Iris pigment epithelial cell (primary cell): ENCODE data around the gene NDUFS6.

Experiments
- DNase-seq: peaks from one replicate; pipeline ENCODE4 v3.0.0-alpha.2; 2011; ENCODE audit warnings: low read depth

The NDUFS6 gene

GRCh38 chr5:1817261-1818043 is 16.2 kb downstream of the NDUFS6 start:
- DNase-seq: no peak

DNA sequence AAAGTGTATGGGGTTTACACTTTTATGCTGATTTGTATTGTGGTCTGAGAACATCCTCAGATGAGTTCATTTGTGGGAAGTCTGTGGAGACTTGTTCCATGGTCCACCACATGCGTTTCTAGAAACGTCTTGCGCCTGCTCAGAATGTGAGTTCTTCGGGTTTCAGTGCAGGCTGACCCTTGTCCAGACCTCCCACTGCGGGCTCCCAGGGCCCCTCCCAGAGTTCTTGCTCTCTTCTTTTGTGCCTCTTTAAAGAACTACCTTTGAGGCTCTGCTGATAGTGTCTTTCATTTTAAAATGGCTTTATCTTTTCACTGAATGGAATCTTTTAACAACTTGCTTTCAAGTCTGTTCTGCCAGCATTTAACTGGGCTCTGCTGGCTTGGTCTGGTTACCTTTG is 17.6 kb downstream of the NDUFS6 start:
- no peak for DNase-seq

DNA sequence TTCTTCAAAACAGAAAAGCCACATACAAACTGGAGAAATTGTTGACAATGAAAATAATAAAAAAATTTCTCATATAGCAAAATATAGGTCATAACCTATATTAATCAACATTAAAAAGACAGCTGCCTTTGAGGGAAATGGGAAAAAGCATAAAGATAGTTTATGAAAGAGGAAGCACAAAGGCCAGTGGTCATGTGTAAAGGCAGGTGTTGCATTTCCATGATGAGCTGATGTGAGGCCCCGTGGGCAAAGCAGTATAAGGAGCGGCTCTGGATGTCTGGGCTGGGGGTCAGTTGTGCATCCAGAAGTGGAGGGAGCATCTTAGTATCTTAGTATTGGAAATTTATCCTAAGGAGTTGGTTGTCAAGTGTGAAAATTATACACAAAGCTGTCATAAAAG is 18.3 kb downstream of the NDUFS6 start:
- DNase-seq: no peak

GRCh38 chr5:1820381-1820780 is 19.2 kb downstream of the NDUFS6 start:
- no peak for DNase-seq

DNA sequence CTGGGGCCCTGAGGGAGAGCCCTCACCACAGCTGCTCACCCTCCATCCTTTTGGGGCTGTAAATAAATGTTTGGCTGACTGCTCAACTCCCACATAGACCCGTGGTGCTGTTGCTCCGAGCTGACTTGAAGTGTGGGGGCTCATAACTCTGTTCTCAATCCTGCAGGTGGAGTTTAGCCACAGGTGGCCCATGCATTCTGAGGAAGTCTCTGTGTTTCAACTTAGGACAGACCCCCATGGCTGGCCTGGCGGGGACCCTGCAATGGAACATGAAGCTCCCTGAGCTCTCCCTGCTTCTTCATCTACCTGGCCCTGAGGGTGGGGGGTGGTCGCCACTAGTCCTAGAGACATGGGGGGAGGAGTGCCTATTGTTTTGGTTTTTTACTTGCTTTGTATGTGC is 19.7 kb downstream of the NDUFS6 start:
- no peak for DNase-seq

GRCh38 chr5:1821862-1822261 is 20.7 kb downstream of the NDUFS6 start:
- no peak for DNase-seq

- no peak for DNase-seq
Observed at GRCh38 chr5:1823381-1824034, 22.3 kb downstream of the NDUFS6 start.

GRCh38 chr5:1824109-1824821 is 23.1 kb downstream of the NDUFS6 start:
- DNase-seq: no peak

- no peak for DNase-seq
Observed at GRCh38 chr5:1824903-1825841, 24.0 kb downstream of the NDUFS6 start.

- no peak for DNase-seq
Observed at GRCh38 chr5:1826235-1826980, 25.2 kb downstream of the NDUFS6 start.

DNA sequence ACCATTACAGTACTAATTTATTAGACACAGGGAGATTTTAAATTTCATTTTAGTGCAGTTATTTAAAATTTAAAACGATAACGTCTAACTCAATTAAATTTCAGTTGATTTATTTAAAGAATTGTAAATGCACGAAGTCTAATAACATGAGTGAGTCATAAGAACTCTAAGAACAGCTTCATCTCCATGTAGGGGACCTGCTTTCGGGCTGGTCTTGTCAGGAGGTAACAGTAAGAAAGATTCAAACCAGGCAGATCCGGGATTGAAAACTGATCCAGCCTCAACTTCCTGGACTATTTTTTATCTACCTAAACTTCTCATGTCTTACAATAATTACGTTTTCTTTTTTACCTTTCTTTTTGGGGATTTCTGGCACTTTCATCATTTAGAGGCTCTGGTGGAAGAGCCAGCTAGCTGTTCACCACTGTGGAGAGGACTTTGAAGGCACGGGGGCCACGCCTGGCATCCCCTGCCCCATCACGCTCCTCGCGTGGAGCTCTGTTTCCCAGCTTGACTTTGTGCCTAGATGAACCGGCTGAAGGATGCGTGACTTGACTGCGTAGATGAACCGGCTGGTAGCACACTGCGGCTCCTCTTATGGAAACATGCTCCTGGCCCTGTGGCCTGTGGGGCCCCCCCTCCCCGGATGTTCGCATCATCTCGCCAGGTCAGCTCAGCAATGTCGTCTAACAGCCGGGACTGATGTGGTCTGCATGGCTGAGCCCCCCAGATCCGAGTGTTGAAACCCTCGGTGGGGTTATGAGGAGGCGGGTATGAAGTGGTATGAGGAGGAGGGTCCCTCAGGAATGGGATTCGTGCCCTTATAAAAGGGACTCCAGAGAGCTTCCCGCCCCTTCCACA is 26.0 kb downstream of the NDUFS6 start:
- no peak for DNase-seq

GRCh38 chr5:1827886-1828397 is 26.7 kb downstream of the NDUFS6 start:
- DNase-seq: no peak

GRCh38 chr5:1830571-1831228 is 29.5 kb downstream of the NDUFS6 start:
- DNase-seq: no peak

DNA sequence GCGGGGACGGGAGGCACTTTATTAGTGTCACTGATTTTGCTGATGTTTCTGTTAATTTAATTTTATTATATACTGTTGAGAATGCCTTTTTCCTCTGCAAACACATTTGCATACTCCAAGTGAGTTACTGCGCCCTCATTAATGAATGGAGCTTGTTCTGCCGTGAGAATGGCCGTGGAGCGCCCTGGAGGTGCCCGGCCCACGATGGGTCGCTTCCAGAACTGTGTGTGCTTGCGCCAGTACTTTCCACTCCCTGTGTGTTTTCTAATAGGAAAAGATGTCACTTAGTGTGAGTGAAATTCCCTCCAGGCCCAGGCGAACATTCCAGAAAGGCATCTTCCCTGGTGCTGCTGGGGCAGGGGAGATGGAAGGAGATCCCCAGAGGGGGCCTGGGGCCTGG is 30.1 kb downstream of the NDUFS6 start:
- DNase-seq: no peak

DNA sequence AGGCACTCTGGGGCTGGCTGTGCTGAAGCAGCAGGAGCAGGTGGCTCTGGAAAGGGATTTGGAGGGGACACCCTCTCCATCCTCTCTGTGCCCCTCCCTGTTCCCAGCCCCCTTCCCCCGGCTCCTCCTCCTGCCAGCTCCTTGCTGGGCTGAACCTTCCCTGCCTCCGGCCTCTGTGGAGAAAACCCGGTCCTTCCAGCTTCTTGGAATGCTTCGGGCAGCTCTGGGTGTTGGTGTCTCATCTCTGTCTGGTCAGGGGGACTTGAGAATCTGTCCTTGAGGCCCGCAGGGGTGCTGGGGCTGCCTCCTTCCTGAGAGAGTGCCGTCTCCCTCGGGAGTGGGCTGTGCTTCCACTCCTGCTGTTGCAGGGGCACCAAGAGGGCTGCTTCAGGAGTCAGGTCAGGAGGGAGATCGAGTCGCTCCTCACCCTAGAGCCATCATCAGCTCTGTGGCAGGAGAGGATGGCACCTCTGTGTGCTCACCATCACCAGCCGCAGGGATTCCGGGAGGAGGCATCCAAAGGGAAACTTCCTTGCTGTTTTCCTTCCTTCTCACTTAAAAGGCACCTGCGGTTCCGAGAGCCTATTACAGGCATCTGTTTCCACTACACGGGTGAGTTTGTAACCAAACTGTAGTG is 30.6 kb downstream of the NDUFS6 start:
- no peak for DNase-seq

DNA sequence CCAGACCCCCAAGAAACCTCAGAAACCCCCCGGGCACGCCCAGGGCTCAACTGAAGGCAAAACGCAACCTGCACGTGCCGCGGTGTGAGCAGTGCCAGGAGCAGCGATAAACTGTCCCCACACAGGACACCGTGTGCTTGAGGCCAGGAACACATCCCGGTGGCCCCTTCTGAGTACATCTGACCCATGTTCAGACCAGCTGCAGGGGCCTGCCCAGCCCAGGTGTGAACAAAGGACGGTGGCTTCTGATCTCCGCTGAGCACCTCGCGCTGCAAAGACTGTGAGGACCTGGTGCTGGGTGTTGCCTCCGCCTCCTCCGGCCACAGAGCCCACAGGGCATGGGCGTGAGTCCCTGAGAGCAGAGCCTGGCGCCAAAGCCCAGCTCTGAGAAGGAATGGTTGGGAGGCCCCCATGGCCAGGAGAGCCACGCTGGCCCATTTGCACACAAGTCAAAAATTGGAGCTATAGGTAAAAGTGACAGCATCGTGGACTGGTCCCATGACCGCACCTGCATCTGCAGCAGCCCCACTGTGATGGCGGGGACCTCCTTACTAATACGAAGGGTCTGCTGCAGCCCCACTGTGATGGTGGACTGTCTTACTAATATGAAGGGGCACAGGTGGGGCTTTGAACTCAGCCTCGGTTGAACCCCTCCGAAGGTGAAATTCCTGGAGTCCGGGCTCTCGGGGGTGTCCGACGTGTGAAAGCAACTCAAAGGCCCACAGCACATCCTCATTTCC is 31.5 kb downstream of the NDUFS6 start:
- no peak for DNase-seq

DNA sequence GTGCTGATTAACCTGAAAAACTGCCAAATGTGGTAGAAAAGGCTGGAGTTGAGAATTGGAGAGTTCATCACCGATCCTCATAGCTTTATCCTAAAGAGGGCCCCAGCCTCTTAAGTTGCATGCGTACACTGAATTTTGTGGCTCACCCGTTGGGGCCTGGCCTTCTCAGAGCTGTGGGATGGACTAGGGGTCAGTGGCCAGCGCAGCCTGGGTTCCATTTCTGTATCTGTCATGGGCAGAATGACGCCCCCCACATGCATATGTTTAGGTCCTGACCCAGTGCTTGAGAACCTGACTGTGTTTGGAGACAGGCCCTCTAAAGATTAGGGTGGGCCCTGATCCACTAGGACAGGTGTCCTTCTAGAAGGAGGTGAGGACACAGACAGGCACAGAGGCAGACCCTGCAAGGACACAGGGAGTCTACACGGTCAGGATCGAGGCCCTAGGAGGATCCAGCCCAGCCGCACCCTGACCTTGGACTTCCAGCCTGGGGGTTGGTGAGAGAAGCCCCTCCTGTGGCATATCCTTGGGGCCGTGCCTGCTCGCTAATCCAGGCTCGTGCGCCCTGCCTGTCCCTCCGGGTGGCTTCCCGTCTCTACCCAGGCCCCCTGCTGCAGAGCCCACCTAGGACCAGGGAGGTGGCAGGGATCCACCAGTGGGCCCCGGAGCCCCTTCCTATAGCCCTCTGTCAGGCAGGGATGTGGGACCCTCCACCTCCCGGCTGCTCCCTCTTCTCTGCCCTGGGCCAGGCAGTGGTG is 32.2 kb downstream of the NDUFS6 start:
- DNase-seq: no peak
